HG03097 (cell line): Measurements from ENCODE around the gene CPNE4.
"Not testable (repeated sequence)": the region's sequence is repeated elsewhere in the genome, so short reads cannot be mapped to it uniquely, and the experiment has no call there.

Experiments used
- ATAC-seq: cut with Tn5 transposase; IDR thresholded peaks from one replicate; pipeline ENCODE4 v1.9.1; 2021; ENCODE audit not compliant: unreplicated experiment, low FRiP score

Gene CPNE4

DNA sequence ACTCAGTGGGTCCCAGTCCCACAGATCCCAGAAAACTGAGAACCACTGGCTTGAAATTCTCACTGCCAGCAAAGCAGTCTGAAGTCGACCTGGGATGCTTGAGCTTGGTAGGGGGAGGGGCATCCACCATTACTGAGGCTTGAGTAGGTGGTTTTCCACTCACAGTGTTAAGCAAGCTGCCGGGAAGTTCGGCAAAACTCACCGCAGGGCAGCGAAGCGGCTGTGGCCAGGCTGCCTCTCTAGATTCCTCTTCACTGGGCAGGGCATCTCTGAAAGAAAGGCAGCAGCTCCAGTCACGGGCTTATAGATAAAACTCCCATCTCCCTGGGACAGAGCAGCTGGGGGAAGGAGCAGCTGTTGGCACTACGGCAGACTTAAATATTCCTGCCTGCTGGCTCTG is 71.4 kb downstream of the CPNE4 start:
- ATAC-seq: not testable (repeated sequence)

DNA sequence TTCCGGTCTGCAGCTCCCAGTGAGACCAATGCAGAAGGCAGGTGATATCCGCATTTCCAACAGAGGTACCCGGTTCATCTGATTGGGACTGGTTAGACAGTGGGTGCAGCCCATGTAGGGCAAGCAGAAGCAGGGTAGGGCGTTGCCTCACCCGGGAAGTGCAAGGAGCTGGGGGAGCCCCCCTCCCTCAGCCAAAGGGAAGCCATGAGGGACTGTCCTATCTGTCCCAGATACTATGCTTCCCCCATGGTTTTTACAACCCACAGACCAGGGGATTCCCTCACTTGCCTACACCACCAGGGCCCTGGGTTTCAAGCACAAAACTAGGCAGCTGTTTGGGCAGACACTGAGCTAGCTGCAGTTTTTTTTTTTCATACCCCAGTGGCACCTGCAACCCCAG is 71.8 kb downstream of the CPNE4 start:
- no peak for ATAC-seq

DNA sequence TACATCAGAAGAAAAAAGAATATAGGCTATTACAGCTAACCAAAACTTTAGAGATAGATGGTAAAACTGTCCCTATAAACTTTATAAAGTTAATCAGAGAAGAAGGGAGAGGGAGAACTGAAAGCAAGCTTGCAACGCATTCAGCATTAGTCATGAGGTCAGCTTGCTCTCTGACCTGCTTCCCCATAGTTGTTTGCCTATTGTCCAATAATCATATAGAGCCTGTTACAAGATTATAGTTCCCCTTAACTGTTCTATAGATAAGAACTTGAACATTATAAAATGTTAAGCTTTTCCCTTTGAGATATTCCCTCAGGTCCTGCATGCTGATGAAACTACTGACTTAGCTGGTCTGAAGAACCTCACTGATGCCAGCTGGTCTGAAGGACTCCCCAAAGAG is 74.5 kb downstream of the CPNE4 start:
- no peak for ATAC-seq

DNA sequence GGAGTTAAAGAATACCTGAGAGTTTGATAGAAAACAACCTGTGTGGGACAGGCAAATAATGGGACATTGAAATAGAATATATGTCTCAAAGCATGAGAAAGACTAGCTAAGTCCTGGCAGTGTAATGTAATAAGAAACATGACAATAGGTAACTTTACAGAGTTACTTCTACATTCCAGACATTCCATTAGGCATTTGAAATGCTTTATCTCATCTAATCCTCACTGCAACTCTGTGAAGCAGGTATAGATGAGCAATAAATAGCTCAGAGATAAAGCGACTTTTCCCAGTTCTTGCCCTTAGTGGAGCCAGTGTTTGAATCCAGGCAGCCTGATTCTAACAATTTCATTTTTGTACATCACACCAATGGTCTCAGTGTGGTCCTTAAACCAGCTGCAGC is 76.8 kb downstream of the CPNE4 start:
- ATAC-seq: no peak

DNA sequence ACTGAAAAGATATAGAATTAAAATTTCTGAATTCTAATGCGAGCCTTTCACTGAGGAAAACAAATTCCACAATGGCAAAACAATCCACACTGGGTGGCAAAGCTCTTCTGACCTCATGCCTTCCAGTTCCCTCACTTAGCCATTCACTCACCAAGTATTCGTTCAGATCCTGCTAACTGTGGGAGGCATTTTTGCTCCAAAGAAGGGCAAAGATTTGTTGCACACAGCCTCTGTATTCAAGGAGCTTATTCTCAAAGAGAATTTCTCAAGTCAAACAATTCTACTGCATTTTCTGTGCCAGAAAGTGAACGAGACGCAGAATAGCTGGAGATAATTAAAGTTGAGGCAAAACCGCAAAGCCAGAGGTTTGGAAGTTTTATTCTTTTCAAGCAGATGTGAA is 77.3 kb downstream of the CPNE4 start:
- no peak for ATAC-seq

DNA sequence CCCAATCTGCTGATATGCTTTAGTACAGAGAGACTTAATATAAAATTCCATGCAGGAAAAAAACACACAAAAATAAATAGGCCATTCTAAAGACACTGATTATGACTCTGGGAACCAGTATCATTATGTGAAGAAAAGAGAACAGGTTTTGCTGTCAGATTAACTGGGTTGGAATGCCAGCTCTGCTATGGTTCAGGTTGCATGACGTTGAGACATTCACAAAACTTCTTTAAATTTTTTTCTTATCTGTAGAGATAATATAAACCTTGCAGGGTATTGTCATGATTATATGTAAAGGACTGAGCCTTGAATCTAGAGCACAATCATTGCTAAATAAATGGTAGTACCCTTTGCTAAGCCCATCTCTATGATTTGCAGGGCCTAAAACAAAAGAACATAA is 86.0 kb downstream of the CPNE4 start:
- no peak for ATAC-seq

DNA sequence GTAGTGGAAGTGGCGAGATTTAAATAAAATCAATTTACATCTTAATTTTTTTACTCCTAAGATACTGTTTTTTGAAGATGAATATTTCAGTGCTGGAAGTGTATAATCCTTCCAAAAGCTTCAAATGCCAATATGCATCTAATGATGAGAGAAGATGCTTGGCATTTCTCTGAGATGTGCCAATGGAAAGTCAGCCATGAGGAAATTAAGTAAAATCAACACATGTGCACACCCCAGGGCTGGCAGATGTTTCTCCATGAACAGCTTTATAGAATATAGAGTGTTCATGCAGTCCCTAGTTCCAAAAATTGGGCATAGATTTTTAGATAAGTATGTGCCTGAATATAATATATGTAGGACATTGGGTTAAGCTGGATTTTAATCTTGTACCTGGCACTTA is 90.1 kb downstream of the CPNE4 start:
- no peak for ATAC-seq

DNA sequence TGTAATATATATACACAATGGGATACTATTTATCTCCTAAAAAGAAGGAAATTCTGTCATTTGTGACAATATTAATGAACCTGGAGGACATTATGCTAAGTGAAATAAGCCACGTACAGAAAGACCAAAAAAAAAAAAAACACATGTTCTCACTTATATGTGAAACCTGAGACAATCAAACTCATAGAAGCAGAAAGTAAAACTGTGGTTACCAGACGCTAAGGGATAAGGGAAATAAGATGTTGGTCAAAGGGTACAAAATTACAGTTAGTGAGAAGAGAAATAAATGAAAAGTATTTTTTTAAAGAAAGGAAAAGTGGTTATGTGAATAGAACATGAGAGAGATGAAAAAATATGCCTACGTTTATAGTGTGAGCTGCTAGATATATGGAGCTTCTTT is 101.1 kb downstream of the CPNE4 start:
- no peak for ATAC-seq

DNA sequence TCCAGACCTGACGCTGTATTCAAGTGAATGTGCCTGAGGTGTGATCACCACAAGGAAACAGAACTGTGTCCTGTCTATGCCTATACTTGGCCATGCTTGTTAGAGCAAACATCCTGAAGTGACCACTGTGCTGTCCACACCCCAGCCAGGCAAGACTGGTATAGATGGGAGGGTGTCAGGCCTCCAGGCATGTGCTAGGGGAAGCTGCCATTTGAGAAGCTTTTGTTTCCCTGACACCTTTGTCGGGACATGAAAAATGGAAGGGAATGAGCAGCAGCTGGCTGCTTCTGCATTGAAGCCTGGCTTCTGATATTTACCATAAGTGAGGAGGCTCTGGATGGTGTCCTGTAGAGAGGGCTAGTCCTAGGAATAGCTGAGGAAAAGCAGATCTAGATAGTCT is 106.2 kb downstream of the CPNE4 start:
- no peak for ATAC-seq

DNA sequence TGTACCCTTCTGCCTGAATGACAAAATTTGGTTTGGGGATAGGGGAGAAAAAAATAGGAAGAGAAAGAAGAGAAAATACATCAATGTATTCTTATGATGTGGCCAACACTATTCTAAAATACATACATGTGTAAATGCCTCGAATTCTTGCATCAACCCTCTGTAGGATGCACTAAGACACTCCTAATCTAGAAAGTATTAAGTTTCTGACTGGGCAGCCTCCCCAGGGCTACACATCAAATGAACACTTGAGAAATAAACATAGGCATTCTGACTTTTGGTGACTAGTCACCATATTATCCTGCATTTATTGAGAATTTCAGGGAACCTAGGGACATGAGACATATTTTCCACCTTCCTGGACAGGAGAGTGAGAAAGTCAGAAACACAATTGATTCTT is 109.2 kb downstream of the CPNE4 start:
- no peak for ATAC-seq

DNA sequence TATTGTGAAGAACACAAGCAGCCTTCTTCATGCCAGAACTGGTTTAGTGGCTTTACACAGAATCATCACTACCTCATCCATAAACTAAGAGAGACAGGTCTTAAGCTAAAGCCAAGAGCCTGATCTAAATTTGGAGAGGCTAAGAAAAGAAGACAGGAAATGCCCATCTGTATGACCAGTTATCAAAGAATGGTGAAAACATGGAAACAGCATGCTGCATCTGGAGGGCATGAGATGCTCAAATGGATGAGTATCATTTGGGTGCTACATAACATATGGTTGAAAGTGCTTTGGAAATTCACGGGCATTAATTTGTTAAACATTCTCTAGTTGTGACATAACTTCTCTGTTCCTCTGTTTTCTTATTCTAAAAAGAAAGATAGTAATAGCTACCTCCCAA is 112.5 kb downstream of the CPNE4 start:
- no peak for ATAC-seq

DNA sequence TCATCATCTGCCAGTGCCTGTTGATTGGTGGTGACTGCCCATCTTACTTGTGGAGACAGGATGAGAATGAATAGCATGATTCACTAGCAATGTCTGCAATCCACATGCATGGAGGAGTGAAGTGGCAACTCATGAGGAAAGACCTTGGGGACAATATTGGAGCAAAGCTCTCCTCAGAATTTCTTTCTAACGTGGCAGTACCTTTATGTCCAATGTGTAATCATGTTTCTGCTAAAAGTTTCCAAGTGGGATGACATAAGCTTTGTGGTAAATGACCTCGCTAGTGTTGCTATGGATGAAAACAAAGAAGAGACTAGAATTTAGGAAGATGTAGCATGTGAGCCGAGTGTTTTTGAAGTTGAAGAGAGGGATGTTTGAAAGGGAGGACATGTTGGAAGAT is 117.8 kb downstream of the CPNE4 start:
- no peak for ATAC-seq

DNA sequence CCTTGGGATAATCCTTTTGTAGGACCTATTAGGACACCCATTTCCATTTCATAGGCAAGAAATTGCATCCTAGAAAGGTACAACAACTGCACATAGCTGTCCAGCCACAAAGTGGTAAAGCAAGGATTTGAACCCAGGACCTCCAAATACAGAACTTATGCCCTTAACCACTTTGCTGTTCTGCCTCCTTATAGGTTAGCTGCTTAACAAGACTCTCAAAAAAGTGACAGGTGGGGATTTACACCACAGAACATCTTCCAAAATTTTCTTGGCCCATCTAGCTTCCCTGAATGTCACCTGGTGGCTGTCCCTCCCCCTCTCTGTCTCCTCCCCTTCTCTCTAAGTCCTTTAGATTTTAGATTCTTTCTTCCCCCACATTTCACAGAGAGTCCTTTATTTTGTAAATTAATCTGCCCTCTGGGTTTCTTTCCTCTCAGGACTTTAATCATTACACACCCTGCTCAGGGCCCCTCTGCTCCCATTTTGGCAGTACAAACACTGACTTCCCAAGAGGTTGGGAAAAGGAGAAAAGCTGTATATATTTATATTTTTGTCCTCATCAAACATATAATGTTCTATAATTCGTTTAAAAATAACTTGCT is 120.6 kb downstream of the CPNE4 start:
- ATAC-seq: no peak

DNA sequence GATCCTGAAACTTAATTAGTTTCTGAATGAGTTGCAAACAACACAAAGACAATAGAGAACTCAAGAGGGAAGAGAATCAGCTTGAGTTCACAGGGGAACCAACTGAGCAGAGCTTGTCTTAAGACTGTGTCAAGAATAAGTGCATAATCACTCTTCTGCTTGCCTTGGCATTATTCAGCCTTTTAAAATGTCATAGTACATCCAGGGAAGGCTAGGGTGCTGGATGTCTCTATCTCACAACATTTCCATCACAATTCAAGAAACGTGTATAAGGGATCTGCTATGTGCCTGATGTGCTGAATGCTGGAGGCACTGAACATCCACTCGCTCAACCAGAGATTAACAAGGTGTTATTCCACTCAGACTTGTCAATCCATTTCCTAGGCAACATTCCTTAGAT is 122.6 kb downstream of the CPNE4 start:
- ATAC-seq: no peak

DNA sequence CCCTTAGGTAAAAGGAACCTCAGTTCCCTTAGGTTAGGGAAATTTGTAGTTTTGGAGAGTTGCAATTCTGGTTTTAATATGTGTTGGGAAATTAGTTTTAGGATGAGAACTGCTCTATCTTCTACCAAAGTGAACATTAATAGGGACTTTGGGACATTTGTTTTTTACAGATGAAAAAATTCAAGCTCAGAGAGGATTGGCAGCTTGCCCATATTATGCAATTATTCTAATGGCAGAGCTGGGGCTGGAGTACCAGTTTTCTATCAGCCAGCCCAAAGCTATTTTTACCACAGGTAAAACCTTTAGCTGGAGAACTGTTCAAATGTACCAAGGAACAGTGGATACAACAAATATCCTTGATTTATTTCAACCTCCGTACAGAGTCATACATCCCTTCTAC is 127.0 kb downstream of the CPNE4 start:
- no peak for ATAC-seq

DNA sequence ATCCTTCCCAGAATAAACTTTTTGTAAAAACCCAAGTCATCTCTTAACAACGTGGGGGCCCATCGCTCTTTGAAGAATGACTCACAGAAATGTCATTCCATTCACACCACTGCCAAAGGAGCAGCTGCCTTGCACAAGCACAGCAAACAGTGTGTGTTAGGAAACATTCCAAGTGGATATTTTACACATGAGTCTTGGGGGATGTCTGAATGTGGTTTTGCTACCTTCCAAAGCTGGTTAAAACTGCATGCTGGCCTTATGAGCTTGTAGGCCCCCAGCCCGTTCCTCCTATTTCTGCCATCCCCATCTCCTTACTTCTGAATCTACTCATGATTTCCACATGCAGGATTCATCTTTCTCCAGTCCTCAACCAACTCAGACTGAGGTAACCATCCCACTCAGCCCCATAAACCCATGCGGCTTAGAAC is 130.8 kb downstream of the CPNE4 start:
- ATAC-seq: no peak

DNA sequence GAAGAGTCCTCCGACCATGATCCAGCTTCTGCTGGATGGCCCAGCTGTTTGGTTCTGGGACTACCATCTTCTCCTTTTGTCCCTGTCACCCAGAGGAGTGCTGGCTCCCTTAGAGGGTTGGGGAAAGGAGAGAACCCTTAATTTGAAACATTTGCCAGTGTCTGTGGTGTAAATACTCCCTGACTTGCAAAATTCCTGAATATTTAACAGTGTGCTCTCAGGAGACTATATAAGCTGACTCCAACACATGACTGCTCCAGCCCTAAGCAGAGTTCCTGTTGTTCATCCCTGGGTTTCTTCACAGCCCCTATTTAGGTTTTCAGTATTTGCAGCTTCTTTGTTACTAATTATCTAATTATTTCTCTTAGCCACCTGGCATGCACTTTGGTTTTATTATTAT is 133.1 kb downstream of the CPNE4 start:
- ATAC-seq: no peak

DNA sequence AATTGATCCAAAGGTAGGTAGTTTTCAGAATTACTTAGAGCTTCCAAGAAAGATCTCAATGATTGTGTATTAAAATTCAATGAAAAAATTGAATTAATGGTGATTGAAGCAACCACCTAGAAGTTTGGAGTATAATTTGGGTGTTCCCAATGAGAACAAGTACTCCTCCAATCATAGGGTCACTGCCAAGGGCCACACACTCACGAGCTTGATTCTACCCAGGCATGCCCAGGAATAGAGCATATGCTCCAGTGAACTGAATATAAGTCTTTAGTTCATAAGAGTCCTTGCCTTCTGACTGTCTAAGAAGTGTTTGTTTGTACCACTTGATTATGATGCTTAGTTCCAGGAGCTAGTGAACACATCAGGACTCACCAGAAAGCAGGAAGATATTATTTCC is 133.9 kb downstream of the CPNE4 start:
- ATAC-seq: no peak

DNA sequence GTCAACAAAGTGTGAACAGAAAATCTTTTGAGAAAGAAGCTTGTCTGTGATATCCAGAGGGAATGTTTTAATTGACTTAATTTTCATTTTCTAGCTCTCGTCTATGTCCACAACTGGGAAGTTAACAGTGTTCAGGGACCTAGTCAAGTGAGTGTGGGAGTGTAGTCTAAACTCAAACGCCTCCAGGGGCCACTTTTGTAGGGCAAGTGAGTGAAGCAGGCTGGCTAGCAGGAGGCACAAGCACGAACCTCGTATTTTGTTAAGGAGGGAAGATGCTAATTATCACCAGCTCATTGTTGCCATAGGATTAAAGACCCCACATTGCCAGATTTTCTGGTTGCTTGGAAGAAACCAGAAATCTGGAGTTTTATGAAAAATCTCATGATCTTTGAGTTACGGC is 135.8 kb downstream of the CPNE4 start:
- no peak for ATAC-seq

DNA sequence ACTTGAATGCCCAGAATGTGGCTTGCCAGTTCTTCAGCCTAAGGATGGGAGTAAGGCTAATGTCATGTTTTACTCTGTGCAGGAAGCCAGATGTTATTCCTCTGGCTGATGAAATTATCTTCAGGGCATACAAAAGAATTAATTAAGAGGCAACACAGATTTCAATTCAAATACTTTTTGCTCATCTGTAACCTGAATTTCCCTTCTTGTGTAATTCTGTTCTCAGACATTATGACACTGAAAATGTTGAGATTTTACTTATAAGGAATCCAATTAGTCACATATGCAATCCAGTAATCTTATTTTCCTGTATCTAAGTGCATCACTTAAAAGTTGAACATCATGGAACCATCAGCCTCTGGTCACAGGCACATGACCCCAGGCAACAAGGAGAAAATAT is 136.5 kb downstream of the CPNE4 start:
- ATAC-seq: no peak

DNA sequence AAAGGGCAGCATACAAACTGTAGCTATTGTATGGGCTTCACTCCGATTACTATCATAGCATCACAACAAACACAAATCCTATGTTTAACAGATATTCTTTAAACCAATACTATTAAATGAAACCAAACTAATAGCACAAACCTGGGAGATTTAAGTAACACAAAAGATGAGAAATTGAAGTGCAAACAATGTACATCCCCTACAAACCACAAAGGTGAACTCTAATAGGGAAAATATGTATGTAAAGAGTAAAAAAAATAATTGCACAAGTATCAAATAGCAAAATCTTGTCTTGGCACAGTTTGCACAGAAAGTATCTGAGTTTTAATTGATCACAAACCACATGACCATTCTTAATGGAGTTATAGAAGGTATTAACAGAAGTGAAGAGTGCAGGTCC is 138.5 kb downstream of the CPNE4 start:
- ATAC-seq: no peak

DNA sequence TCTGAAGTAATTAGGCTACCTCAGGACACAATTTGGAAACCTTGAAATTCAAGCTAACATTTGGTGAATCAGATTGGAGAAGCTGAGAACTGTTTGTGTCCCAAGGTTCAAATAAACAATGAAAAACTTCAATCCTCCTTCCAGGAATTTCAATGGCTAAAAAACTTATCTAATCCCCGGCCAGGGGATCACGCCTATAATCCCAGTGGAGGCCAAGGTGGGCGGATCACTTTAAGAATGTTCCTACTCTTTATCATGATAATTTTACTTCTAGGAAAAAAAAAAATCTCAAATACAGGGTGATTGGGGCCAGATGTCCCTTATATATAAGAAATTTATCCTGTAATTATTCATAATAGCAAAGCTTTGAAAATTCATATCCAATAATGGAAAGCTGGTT is 139.0 kb downstream of the CPNE4 start:
- ATAC-seq: no peak

DNA sequence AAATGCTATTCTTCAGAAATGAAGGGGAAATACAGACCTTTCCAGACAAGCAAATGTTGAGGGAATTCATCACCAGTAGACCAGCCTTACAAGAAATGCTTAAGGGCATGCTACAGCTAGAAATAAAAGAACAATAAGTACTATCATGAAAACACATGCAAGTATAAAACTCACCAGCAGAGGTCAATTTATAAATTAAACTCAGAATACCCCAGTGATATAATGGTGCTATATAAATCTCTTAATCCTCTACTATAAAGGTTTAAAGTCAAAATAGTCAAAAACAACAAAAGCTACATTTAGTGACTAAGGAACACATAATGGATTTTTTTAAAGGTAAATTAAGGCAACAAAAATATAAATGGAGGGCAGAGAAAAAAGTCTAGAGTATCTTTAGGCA is 142.5 kb downstream of the CPNE4 start:
- no peak for ATAC-seq
